Measurements from ENCODE around the gene TNFRSF1A. TPM values are rescaled to one million over a fixed set of nuclear protein-coding genes. Genes with fewer than 3 reads are reported as not detected.

The TNFRSF1A gene
- total and polyA plus RNA-seq, 2 of the 13 experiments (the other 11 are each of a cell fraction or from before 2014, with no cell fraction given): 41.5 to 61.2 TPM

GRCh38 chr12:6315704-6316597, 25.9 kb downstream of the TNFRSF1A start:
- 96% methylated on average over 7 of the region's 17 CpGs for WGBS (ENCODE audit: low lambda C conversion rate)
- ChIA-PET CTCF (ENCODE audit: low intra/inter-chr PET ratio, low total read pairs) (no interaction called here), POLR2A (no interaction called here)
- peaks cover 6 to 58% of the 10 kb centered on the region in 2 experiments; a peak in 4 of 5 replicates for H3K36me3 ChIP-seq (replicated peaks in 1 of 2; ENCODE audit: control insufficient read depth in 1 of 2, insufficient read depth in 2 of 2, low read length in 2 of 2)
- intact Hi-C loops (cut with micrococcal nuclease; ENCODE audit: unreplicated experiment) (no loop called here), in situ Hi-C loops (cut with HindIII; ENCODE audit: extremely low pct_ligation_motif_present, low pct_unique_long_range_greater_than_20kb) (no loop called here)
- FAIRE-seq (no peak), ATAC-seq (no peak), DNase-seq (ENCODE audit: low spot score) (no peak)
- H3K79me2 ChIP-seq (ENCODE audit: insufficient read depth, low read length): no peaks in the 10 kb centered on the region
- H3K4me1 ChIP-seq (ENCODE audit: insufficient read depth, low read length): peaks cover 23% of the 10 kb centered on the region
- BruUV-seq (replicated peaks): no TSS peak
- H3K9ac ChIP-seq (ENCODE audit: insufficient read depth, low read depth, low read length): no peak overlapping the region
- no peaks in the 10 kb centered on the region for H4K20me1 ChIP-seq (ENCODE audit: insufficient read depth, low read length)
- no peak overlapping the region for H3K27ac ChIP-seq (ENCODE audit: extremely low read length, insufficient read depth, low read length)
- no peaks in the 10 kb centered on the region for H3K27me3 ChIP-seq (ENCODE audit: control insufficient read depth in 1 of 2, insufficient read depth in 2 of 2, low read length in 2 of 2)
- no peak overlapping the region for H2AFZ ChIP-seq (ENCODE audit: low read length)
- TF ChIP-seq AGO2 (optimal IDR thresholded peaks at IDR 0.05; ENCODE audit: low read depth, low read length) (peak; percentile 36), ZFP36L1 (CRISPR knock-in tag; IDR thresholded peaks at IDR 0.05) (no peak), RBFOX2 (IDR thresholded peaks at IDR 0.05; ENCODE audit: low read depth, low read length) (peak; percentile 29; the same call in 1 of the 2 replicates)
- H3K4me3 ChIP-seq (replicated peaks in 1 of 3; ENCODE audit: insufficient read depth in 1 of 3, low read depth in 2 of 3, low read length in 3 of 3): no peak overlapping the region
- no peak overlapping the region for H3K4me2 ChIP-seq (ENCODE audit: low read depth, low read length)
- no peaks in the 10 kb centered on the region for H3K9me3 ChIP-seq (ENCODE audit: low read length)

GRCh38 chr12:6315184-6315583, 26.7 kb downstream of the TNFRSF1A start:
- ChIA-PET POLR2A (interaction anchor here (2.5 kb wide), 1 partner anchor 20 kb away, joined by 8 read pairs; no protein-coding TSS in a partner anchor), CTCF (ENCODE audit: low intra/inter-chr PET ratio, low total read pairs) (no interaction called here)
- DNase-seq (ENCODE audit: low spot score) (no peak), ATAC-seq (no peak), FAIRE-seq (no peak)
- BruUV-seq (replicated peaks): no TSS peak
- H3K4me3 ChIP-seq (replicated peaks in 1 of 3; ENCODE audit: insufficient read depth in 1 of 3, low read depth in 2 of 3, low read length in 3 of 3): no peak overlapping the region
- no peaks in the 10 kb centered on the region for H3K9me3 ChIP-seq (ENCODE audit: low read length)
- in situ Hi-C loops (cut with HindIII; ENCODE audit: extremely low pct_ligation_motif_present, low pct_unique_long_range_greater_than_20kb) (no loop called here), intact Hi-C loops (cut with micrococcal nuclease; ENCODE audit: unreplicated experiment) (no loop called here)
- H3K9ac ChIP-seq (ENCODE audit: insufficient read depth, low read depth, low read length): no peak overlapping the region
- no peak overlapping the region for H2AFZ ChIP-seq (ENCODE audit: low read length)
- 83% methylated on average over 6 of the region's 6 CpGs for WGBS (ENCODE audit: low lambda C conversion rate)
- H3K4me1 ChIP-seq (ENCODE audit: insufficient read depth, low read length): peaks cover 27% of the 10 kb centered on the region
- no peak overlapping the region for H3K4me2 ChIP-seq (ENCODE audit: low read depth, low read length)
- H3K27ac ChIP-seq (ENCODE audit: extremely low read length, insufficient read depth, low read length): no peak overlapping the region
- no peak for TF ChIP-seq RFXANK (CRISPR knock-in tag; IDR thresholded peaks at IDR 0.05)
- TF ChIP-seq YEATS4 (CRISPR knock-in tag; IDR thresholded peaks at IDR 0.05; ENCODE audit: borderline replicate concordance): no peak
- TF ChIP-seq GATAD2A (CRISPR knock-in tag; IDR thresholded peaks at IDR 0.05): no peak
- no peak for TF ChIP-seq ZNF768 (CRISPR knock-in tag; IDR thresholded peaks at IDR 0.05)
- TF ChIP-seq ZNF629 (CRISPR knock-in tag; conservative IDR thresholded peaks at IDR 0.05): peak; percentile 34
- no peak for TF ChIP-seq ZSCAN31 (CRISPR knock-in tag; IDR thresholded peaks at IDR 0.05; ENCODE audit: low read depth)
- H3K79me2 ChIP-seq (ENCODE audit: insufficient read depth, low read length): no peaks in the 10 kb centered on the region
- no peaks in the 10 kb centered on the region for H4K20me1 ChIP-seq (ENCODE audit: insufficient read depth, low read length)
- H3K27me3 ChIP-seq (ENCODE audit: control insufficient read depth in 1 of 2, insufficient read depth in 2 of 2, low read length in 2 of 2): no peaks in the 10 kb centered on the region
- peaks cover 6 to 51% of the 10 kb centered on the region in 2 experiments; a peak in 4 of 5 replicates for H3K36me3 ChIP-seq (replicated peaks in 1 of 2; ENCODE audit: control insufficient read depth in 1 of 2, insufficient read depth in 2 of 2, low read length in 2 of 2)
